ENCODE data around the gene NHSL1.

NHSL1 gene

GRCh38 chr6:138523347-138524210 is 24.3 kb upstream of the NHSL1 start:
- no peak for DNase-seq

- no peak for DNase-seq
Observed at GRCh38 chr6:138522611-138523010, 23.3 kb upstream of the NHSL1 start.

GRCh38 chr6:138521790-138522189 is 22.5 kb upstream of the NHSL1 start:
- no peak for DNase-seq

DNA sequence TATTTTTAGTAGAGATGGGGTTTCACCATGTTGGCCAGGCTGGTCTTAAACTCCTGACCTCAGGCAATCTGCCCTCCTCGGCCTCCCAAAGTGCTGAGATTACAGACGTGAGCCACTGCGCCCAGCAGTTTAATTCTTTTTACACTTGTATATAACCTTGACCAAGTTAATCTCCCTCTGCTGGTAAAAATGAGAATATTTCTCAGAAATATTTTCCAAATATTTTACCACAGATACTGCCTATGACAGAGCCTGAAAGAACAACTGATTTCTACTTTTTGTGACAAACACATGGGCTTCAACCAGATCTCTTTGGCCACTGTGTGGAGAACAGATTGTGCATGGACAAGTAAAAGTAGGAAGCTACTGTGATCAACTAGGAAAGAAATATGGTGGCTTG is 21.2 kb upstream of the NHSL1 start:
- DNase-seq = no peak

DNA sequence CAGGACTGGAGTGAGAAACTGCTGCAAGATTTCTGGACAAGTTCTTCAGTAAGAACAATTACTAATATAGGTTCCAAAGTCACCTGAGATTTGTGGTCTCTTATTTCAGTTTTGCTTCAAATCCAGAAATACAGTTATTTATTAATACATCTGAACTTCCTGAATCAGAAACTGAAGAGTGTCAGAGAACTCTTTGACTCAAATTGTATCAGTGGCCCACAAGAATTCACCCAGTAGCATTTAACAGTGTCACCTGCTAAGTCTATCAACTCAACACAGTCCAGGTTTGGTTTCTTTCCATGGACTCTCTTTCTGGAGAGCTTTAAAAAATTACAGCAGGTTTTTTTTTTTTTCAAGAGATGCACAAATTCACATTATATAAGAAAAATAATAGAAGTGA is 18.8 kb upstream of the NHSL1 start:
- no peak for DNase-seq

- no peak for DNase-seq
Observed at GRCh38 chr6:138517635-138518034, 18.3 kb upstream of the NHSL1 start.

- DNase-seq = no peak
Observed at GRCh38 chr6:138515657-138516248, 16.5 kb upstream of the NHSL1 start.

GRCh38 chr6:138514860-138515540 is 15.7 kb upstream of the NHSL1 start:
- no peak for DNase-seq

DNA sequence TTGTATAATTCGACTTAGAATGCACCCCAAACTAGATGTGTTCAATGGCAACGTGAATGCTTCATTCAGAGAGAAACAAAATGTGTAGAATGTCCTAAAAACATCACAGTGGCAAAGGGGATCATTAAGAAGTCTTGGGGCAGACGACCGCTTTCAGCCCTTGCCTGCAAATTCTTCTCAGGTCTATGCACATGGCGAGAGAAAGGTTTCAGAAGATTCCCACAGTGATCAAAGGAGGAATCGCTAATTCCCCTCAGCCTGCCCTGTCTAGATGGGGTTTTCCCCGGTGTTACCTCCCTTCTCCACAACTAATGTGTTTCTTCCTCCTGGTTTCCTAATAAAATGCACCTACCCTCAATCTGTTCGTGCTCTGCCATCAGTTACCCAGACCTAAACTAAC is 13.3 kb upstream of the NHSL1 start:
- no peak for DNase-seq

- DNase-seq = no peak
Observed at GRCh38 chr6:138510093-138510492, 10.8 kb upstream of the NHSL1 start.

GRCh38 chr6:138509371-138509770 is 10.1 kb upstream of the NHSL1 start:
- no peak for DNase-seq

GRCh38 chr6:138508676-138508988 is 9.3 kb upstream of the NHSL1 start:
- no peak for DNase-seq

GRCh38 chr6:138507977-138508675 is 8.8 kb upstream of the NHSL1 start:
- no peak for DNase-seq

DNA sequence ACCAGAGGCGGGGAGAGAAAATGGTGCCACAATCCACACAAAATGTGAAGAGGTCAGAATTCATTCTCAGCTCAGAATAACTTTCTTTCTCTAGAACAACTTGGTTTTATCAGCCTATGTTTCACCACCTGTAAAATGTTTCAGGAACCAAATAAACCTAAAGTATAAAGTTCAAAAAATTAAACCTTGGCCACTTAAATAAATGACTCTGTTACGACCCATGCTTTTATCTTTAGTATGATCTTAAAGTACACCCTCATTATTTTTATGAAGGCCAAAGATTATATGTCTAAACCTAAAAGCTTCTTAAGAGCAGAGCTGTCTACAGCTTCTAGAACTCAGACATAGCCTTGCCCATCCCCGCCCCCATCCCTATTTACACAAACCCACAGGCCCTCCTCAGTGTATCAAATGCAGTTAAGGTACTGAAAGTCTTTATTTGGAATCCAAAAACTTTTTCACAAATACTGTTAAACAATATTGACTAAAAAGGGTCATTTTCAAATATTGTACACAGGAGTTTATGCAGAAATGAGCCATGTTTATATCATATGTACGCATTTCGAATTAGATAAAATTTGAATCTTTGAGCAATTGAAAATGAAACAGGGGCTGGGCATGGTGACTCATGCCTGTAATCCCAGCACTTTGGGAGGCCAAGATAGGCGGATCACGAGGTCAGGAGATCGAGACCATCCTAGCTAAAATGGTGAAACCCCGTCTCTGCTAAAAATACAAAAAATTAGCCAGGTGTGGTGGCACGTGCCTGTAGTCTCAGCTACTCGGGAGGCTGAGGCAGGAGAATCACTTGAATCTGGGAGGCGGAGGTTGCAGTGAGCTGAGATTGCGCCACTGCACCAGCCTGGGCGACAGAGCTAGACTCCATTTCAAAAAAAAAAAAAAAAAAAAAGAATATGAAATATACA is 5.7 kb upstream of the NHSL1 start:
- DNase-seq = no peak

DNA sequence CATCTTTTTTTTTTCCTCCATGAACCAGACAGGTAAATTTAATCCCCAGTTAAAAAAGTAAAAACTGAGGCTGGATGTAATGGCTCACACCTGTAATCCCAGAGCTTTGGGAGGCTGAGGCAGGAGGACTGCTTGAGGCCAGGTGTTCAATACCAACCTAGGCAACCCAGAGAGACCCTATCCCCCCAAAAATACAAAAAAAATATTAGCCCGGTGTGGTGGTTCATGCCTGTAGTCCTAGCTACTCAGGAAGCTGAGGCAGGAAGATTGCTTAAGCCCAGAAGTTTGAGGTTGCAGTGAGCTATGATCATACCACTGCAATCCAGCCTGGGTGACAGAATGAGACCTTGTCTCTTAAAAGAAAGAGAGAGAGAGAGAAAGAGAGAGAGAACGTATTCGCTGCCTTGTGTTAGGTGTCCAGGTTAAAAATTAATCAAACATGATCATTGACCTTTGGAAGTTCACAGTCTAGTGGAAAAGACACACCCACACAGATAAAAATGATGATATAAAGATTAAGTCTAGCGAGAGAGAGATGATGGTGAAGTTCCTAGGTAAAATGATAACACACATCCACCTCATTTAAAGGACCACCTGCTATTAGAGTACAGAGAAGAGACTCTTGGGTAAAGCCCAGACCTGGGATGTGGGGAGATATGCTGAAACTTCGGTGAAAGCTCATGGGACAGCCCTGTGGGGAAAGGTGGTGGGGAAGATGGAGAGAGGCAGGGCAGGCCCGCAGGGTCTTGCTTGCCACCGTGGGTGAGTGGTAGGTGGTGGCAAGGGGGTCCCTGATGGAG is 4.8 kb upstream of the NHSL1 start:
- DNase-seq = no peak

DNA sequence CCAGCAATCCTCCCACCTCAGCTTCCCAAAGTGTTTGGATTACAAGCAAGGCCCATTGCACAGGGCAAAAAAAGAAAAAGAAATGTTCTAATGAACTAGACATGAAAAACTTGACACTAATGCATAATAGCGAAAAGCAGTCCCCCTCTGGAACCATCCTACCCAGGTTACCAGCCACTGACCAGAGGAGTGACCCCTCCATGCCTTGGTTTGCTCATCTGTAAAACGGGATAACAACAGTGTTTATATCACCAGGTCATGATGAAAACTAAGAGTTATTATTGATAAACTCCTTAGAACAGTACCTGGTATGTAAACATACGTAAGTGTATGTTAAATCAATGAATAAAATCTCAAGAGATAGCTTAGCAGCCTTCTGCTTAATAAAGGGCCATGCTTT is 3.3 kb upstream of the NHSL1 start:
- no peak for DNase-seq

DNA sequence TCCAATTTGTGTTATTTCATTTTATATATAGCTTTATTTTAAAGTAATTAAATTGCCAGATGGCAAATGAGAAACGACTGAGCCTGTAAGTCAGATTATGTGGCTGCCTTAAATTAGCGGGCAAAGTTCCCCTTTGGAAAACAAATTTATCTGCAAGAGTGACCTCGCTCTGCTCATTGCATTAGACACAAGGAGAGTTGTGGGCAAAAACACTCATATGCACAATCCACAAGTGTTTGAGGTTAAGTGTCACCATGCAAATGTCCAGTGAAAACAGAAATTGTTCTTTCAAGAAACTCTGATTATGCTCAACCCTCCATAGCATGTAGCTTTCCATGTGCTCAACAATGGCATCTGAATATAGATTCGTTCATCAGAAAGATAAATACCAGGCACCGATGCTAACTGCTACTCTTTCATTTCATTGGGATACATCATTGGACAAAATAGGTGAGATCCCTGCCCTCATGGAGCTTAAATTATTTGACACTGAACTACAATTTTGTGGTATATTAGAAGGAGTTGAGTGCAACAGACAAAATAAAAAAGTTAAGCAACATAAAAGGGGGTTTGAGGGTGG is 1.7 kb upstream of the NHSL1 start:
- DNase-seq = no peak

DNA sequence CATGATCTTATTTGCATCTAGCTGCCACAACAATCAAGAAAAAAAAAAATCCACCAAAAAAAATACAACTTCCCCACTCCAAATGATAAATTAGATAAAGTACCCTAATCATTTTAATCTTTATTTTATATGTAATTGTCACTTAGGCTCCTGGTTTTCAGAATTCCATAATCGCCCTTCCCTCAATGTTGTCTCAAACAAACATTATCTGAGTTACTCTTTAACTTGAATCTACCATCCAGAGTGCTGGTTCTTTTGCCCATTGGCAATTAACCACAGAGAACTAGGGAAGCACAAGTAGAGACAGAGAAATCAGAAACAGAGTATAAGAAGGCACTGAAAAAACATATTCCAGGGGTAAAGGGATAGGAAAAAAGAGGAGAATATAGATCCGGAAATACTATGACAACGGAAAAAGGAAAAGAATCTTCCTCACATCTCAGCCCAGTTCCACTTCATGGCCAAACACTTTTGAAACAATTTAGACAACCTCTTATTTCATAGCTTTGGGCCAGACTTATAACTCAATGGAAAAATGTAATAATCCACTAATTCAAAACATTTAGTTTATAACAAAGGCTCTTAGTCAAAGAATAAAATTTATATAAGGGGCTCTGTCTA is 861 bp upstream of the NHSL1 start:
- DNase-seq = no peak

GRCh38 chr6:138498629-138499302 is 528 bp downstream of the NHSL1 start:
- no peak for DNase-seq

GRCh38 chr6:138497286-138497685 is 2.0 kb downstream of the NHSL1 start:
- no peak for DNase-seq
